NCI-H1105 treated with DMSO at 0.1 percent for 48 hours (cell line): ENCODE results near the gene CLOCK.
"Not testable (repeated sequence)": the region's sequence is repeated elsewhere in the genome, so short reads cannot be mapped to it uniquely, and the experiment has no call there.

Experiments used
- DNase-seq: peaks from one replicate; lab custom pipeline; 2025; lab: John Stamatoyannopoulos, UW

Gene CLOCK

DNA sequence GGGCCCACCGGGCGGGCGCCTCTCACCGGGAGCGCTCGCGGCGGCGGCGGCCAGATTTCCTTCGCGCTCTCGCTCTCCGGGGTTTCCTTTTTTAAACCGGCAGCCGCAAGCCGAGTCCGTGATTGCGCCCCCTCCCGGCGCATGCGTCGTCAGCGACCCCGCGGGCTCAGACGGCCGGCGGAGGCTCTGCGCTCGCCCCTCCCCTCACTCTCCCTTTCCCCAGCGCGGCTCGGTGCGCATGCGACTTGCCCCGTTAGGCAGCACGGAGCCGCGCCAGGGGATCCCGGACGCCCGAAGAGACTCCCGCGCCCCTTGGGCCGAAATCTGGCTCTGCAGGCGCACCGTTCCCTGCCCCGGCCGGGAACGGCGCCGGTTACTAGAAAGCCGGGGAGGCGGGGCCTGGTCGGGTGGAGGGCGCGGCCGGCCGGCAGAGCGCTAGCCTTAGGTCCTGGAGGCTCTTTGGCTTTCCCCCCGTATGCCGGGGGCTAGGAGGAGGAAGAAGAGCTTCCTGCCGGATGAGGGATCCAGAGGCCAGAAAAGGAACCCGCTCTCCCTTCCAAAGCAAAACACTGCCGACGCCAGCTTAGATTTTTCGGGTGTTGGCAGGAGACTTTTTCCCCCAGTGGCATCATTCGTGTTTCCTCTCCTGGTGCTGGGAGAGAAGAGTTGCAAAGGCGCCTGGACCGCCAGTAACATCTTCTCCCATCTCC, at the start of gene CLOCK:
Gene CLOCK, minus strand, starts transcription at position 154 of the 710 bp plus-strand sequence. CDS start 64,124 bp downstream, outside the sequence.
- peak; percentile 61 for DNase-seq

- DNase-seq: no peak
Observed at GRCh38 chr4:55592014-55592413, 45.3 kb upstream of the CLOCK start, which contains the start of gene PDCL2. Gene PDCL2, minus strand, starts transcription at chr4:55592245. Its CDS starts 136 bp downstream, at chr4:55592109.

DNA sequence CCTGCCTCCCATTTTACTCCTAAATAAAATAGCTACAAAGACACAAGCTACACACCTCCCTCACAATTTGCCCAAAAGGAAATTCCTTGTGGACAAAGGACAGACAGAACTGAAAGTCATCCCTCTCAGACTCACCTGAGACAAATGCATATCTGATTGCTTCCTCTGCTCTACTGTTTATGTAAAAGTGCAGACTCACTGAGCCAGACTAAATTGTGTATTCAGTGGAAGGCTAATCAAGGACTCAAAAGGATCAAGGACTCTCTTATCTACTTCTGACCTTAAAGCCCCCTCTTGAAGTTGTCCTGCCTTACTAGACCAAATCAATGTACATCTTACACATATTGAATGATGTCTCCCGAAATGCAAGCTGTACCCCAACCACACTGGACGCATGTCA, 41.5 kb upstream of the CLOCK start:
- DNase-seq: no peak

DNA sequence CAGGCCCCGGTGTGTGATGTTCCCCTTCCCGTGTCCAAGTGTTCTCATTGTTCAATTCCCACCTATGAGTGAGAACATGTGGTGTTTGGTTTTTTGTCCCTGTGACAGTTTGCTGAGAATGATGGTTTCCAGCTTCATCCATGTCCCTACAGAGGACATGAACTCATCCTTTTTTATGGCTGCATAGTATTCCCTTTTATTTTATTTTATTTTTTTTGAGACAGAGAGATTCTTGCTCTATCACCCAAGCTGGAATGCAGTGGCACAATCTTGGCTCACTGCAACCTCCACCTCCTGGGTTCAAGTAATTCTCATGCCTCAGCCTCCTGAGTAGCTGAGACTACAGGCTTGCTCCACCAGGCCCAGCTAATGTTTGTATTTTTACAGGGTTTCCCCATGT, 36.1 kb upstream of the CLOCK start:
- DNase-seq: not testable (repeated sequence)

- DNase-seq: no peak
Observed at GRCh38 chr4:55578341-55579010, 31.8 kb upstream of the CLOCK start.

DNA sequence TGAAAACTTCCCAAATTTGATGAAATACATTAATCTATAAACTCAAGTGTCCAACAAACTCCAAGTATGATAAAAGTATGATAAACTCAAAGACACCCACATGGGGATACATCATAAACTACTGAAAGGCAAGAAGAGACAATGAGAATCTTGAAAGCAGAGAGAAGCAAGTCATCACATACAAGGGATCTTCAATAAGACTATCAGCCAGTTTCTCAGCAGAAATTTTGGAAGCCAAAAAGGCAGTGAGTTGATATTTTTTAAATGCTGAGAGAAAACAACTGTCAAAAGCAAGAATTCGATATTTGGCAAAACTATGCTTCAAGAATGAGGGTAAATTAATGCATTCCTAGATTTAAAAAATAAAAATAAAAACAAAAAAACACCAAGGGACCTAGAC, 28.8 kb upstream of the CLOCK start:
- DNase-seq: no peak

- DNase-seq: no peak
Observed at GRCh38 chr4:55574252-55574651, 27.5 kb upstream of the CLOCK start.

- no peak for DNase-seq
Observed at GRCh38 chr4:55571806-55572205, 25.1 kb upstream of the CLOCK start.

GRCh38 chr4:55568905-55569504, 22.3 kb upstream of the CLOCK start:
- no peak for DNase-seq

GRCh38 chr4:55561889-55562288, 15.2 kb upstream of the CLOCK start:
- no peak for DNase-seq

- no peak for DNase-seq
Observed at GRCh38 chr4:55560096-55560495, 13.4 kb upstream of the CLOCK start.

DNA sequence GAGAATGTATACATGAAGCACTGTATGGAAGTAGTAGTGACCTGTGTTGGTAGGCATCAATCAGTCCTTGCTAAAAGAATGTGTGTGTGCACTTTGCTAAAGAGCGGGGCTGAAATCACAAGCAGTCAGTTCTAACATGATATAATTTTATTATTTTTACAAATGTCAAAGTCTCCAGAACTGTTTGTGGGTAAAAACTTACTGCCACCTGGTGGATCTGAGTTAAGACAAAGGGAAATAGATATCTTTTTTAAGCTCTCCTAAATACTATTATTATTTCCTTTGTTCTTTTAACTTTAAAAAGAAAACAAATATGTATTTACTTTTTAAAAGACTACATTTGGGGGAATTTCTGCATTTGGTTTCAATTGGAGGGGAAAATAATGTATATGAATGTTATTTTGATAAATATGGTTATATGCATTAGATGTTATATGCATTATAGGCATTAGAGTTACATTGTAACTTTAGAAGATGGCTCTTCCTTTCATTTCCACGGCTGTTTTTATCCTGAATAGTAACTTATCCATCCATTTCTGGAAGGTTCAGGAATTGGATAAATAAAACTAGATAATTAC, 7.8 kb upstream of the CLOCK start:
- peak; percentile 13 for DNase-seq

DNA sequence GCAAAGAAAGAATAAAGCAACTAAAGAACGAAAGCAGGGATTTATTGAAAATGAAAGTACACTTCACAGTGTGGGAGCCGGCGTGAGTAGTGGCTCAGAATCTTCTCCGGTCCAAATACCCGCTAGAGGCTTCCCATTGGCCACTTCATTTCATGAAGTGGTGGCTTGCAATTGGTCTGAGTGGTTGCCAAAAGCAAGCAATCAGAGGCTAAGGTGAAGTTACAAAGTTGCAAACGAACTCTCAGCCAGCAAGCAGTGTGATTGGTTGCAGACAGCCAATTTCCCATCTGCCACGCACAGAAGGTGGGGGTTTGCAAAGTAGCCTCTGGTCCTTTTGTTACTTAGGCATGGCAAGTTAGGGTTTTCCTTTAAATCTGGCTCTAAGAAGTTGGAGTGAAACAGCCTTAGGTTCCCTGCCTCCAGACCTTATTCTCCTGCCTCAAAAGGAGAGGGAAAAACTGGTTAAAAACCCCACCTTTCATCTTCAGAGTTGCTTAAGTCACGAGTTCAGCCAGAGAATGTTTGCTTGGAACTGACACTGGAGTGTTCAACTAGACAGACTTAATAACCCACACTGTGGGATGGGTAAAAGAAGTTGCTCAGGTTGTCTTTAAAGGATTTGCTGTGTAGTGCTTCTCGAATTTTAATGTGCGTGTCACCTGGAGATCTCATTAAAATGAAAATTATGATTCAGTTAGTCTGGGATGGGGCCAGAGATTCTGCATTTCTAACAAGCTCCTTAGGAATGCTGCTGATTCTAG, 6.9 kb upstream of the CLOCK start:
- no peak for DNase-seq

DNA sequence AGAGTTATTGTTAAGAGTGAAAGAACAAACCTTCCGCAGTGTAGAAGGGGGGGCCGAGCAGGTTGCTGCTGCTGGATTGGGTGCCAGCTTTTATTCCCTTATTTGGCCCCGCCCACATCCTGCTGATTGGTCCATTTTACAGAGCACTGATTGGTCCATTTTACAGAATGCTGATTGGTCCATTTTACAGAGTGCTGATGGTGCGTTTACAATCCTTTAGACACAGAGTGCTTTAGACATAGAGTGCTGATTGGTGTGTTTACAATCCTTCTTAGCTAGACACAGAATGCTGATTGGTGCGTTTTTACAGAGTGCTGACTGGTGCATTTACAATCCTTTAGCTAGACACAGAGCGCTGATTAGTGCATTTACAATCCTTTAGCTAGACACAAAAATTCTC, 5.3 kb upstream of the CLOCK start:
- not testable (repeated sequence) for DNase-seq

GRCh38 chr4:55549888-55550287, 3.2 kb upstream of the CLOCK start:
- DNase-seq: no peak

GRCh38 chr4:55547918-55548317, 1.2 kb upstream of the CLOCK start:
- DNase-seq: no peak

DNA sequence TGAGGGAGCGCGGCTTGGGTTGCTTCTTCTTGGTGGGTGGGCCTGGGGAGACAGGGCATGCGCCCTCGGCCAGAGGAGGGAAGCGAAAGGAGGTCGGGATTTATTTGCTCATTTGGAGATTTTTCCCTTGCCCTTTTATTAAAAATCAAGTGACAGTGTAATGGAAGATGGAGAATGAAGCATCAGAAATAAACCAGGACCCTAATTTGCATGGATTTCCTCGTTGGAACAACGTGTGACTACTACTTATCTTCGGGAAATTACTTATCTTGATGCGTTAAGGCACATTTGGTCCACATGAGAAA, 709 bp upstream of the CLOCK start:
- DNase-seq: peak; percentile 41

DNA sequence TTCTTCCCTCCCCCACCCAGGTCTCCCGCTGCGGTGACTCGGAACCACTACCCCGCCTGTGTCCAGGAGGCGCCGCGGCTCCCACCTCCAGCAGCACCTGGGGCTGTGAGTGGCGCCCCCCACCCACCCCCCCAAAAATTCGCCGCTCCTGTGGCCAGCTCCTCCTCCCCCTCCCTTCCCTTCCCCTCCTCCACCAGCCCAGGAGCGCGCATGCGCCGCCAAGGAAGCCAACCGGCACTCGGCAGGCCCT, 278 bp downstream of the CLOCK start:
- no peak for DNase-seq

DNA sequence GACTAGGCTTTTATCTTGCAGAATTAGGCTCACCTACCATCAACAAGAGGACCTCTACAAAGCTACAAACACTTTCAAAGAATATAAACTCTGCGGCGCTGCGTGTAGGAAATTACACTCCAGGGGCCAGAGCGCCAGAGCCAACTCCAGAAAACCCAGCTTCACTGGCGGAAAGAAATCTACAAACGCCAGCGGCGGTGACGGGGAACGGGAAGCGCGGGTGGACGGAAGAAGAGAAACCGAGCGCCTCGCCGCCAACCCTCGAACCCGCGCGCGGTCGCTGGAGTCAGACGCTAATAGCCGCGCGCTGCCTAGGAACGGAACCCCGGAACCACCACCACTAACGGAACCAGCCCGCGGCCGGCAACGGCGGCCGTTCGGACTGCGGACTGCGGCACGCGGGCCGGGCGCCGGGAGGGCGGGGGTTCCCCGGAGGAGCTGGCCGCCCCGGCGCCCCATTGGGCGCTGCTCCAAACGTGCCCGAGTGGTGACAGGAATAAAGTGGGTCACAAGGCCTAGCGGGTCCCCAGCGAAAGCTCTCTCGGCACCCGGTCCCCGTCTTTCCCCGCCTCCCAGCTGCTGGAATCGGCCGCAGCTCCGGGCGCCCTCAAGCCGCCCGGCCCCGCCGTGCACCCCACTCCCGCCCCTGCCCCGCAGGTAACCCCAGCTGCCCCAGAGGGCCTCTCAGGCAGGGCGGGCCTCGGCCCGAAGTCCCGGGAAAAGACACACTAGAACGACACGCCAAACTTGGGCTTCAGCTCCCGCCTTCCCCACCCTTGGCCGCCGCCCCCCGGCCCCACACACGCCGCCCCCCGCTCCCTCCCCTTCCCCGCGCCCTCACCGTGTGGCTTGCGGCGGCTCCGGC, 836 bp downstream of the CLOCK start:
- DNase-seq: peak; percentile 55

GRCh38 chr4:55545151-55545550, 1.6 kb downstream of the CLOCK start:
- peak; percentile 23 for DNase-seq

- DNase-seq: no peak
Observed at GRCh38 chr4:55543858-55544257, 2.9 kb downstream of the CLOCK start.

GRCh38 chr4:55540271-55540670, 6.4 kb downstream of the CLOCK start:
- DNase-seq: no peak
